Esophagus muscularis mucosa (tissue), 3 donors: ENCODE results near the gene ZNF732.

Experiments
- CTCF ChIP-seq, 3 experiments: fragments of 200-600 bp in 2 of 3; fragments of 450-650 bp in 1 of 3; sonication (generic) in 2 of 3; IDR thresholded peaks; one replicate each; pipeline ENCODE4 v1.5.1; 2017 to 2019; ENCODE audit warnings: antibody characterized with exemption in 3 of 3, mild to moderate bottlenecking in 2 of 3, moderate library complexity in 1 of 3
- POLR2AphosphoS5 ChIP-seq, 2 donors: sonication (generic); formaldehyde crosslinking; IDR thresholded peaks; one replicate each; pipeline ENCODE4 v1.6.1; 2017; ENCODE audit warnings: antibody characterized with exemption in 2 of 2

DNA sequence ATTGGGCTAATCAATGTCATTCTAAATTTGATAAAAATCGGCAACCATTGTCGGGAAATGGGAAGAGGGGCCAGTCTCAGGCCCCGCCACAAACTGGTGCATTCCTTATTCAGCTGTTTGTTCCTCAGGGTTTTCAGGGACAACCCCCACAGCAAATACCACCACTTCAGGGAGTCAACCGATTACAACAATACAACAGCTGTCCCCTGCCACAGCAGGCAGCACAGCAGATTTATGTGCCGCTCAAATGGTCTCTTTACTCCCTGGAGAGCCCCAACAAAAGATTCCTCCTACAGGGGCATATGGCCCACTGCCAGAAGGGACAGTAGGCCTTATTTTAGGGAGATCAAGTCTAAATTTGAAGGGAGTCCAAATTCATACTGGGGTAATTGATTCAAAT is 61.8 kb downstream of the ZNF732 start:
- TF ChIP-seq POLR2AphosphoS5 (IDR thresholded peaks at IDR 0.05) = no peak
- no peak for TF ChIP-seq CTCF (IDR thresholded peaks at IDR 0.05)
